ENCODE results near the gene ZNF263.

The ZNF263 gene

GRCh38 chr16:3282730-3283542 lies at the start of gene ZNF263:
ZNF263 (plus strand) TSS chr16:3283491; CDS start chr16:3283819, 328 bp downstream.
- DNase-seq (ENCODE audit: low spot score): peak; percentile 98

GRCh38 chr16:3234543-3234856 lies 48.8 kb upstream of the ZNF263 start:
- DNase-seq (ENCODE audit: low spot score): no peak

GRCh38 chr16:3234857-3235561 lies 48.3 kb upstream of the ZNF263 start, which contains the start of gene ZNF200:
ZNF200 (minus strand) TSS chr16:3235158; CDS start chr16:3233755, 1,403 bp downstream.
- DNase-seq (ENCODE audit: low spot score): peak; percentile 94

- no peak for DNase-seq (ENCODE audit: low spot score)
Observed at GRCh38 chr16:3235856-3236669, 47.2 kb upstream of the ZNF263 start.

GRCh38 chr16:3241761-3242160 lies 41.5 kb upstream of the ZNF263 start:
- no peak for DNase-seq (ENCODE audit: low spot score)

GRCh38 chr16:3242709-3243108 lies 40.6 kb upstream of the ZNF263 start:
- peak; percentile 25 for DNase-seq (ENCODE audit: low spot score)

- DNase-seq (ENCODE audit: low spot score): no peak
Observed at GRCh38 chr16:3243882-3244281, 39.4 kb upstream of the ZNF263 start.

GRCh38 chr16:3246002-3246401 lies 37.3 kb upstream of the ZNF263 start:
- no peak for DNase-seq (ENCODE audit: low spot score)

- no peak for DNase-seq (ENCODE audit: low spot score)
Observed at GRCh38 chr16:3246876-3247275, 36.4 kb upstream of the ZNF263 start.

GRCh38 chr16:3248596-3248995 lies 34.7 kb upstream of the ZNF263 start:
- no peak for DNase-seq (ENCODE audit: low spot score)

GRCh38 chr16:3249020-3249419 lies 34.3 kb upstream of the ZNF263 start:
- no peak for DNase-seq (ENCODE audit: low spot score)

- no peak for DNase-seq (ENCODE audit: low spot score)
Observed at GRCh38 chr16:3249451-3249850, 33.8 kb upstream of the ZNF263 start.

GRCh38 chr16:3252967-3253366 lies 30.3 kb upstream of the ZNF263 start:
- no peak for DNase-seq (ENCODE audit: low spot score)

- no peak for DNase-seq (ENCODE audit: low spot score)
Observed at GRCh38 chr16:3254309-3254708, 29.0 kb upstream of the ZNF263 start.

GRCh38 chr16:3256146-3256865 lies 27.0 kb upstream of the ZNF263 start, which contains the start of gene MEFV:
MEFV (minus strand) TSS chr16:3256633; CDS start chr16:3256587, 46 bp downstream.
- DNase-seq (ENCODE audit: low spot score): no peak

- no peak for DNase-seq (ENCODE audit: low spot score)
Observed at GRCh38 chr16:3256866-3257465, 26.3 kb upstream of the ZNF263 start.

GRCh38 chr16:3259836-3260235 lies 23.5 kb upstream of the ZNF263 start:
- no peak for DNase-seq (ENCODE audit: low spot score)

GRCh38 chr16:3262517-3262916 lies 20.8 kb upstream of the ZNF263 start:
- no peak for DNase-seq (ENCODE audit: low spot score)

- peak; percentile 99 for DNase-seq (ENCODE audit: low spot score)
Observed at GRCh38 chr16:3264137-3265036, 18.9 kb upstream of the ZNF263 start.

GRCh38 chr16:3266873-3267537 lies 16.3 kb upstream of the ZNF263 start:
- no peak for DNase-seq (ENCODE audit: low spot score)
